Skeletal muscle satellite cell (primary cell): ENCODE measurements around the gene PALLD.

ENCODE experiments used
- H3K27me3 ChIP-seq: 2 replicates; pipeline ENCODE4 v1.7.0; 2013; ENCODE audit warnings: low read length; ENCODE audit not compliant: control insufficient read depth, insufficient read depth
- H3K36me3 ChIP-seq: 2 replicates; pipeline ENCODE4 v1.7.0; 2013; ENCODE audit warnings: mild to moderate bottlenecking, control low read depth, low read length; ENCODE audit not compliant: insufficient read depth
- H3K4me1 ChIP-seq: 2 replicates; pipeline ENCODE4 v1.7.0; 2013; ENCODE audit warnings: low read length; ENCODE audit not compliant: control insufficient read depth, insufficient read depth
- H3K4me2 ChIP-seq: 2 replicates; pipeline ENCODE4 v1.7.0; 2013; ENCODE audit warnings: mild to moderate bottlenecking, low read length
- H3K4me3 ChIP-seq: 2 replicates; pipeline ENCODE4 v1.7.0; 2013; ENCODE audit warnings: low read length
- H3K9ac ChIP-seq: 2 replicates; pipeline ENCODE4 v1.7.0; 2013; ENCODE audit warnings: mild to moderate bottlenecking, low read depth, low read length, moderate library complexity
- H3K9me3 ChIP-seq: replicated peaks from 2 replicates; pipeline ENCODE4 v1.7.0; 2013; ENCODE audit warnings: mild to moderate bottlenecking, control low read depth, low read length

The PALLD gene

DNA sequence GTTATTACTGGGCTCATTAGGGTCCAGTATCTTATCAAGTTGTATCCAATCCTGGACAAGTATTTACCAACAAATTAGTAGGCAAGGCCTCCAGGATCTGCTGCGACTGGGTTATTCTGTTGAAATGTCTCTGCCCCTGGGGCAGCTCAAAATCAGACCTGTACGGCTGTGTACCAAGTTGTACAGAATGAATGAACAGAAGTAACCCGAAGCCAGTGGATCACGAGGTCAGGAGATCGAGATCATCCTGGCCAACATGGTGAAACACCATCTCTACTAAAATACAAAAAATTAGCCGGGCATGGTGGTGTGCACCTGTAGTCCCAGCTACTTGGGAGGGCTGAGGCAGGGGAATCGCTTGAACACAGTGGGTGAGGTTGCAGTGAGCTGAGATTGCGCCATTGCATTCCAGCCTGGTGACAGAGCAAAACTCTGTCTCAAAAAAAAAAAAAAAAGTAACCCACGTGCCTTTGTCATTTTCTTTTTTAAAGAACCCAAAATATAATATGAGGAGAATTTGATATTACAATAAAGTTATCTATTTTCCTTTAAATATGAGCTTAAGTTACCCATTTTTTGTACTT is 385.9 kb downstream of the PALLD start:
- Histone ChIP-seq H3K9me3 (peaks cover 3% of the 10 kb centered on the region), H3K4me3 (no peak overlapping the region), H3K4me1 (peaks cover 96% of the 10 kb centered on the region), H3K27me3 (no peaks in the 10 kb centered on the region), H3K36me3 (peaks cover 54% of the 10 kb centered on the region), H3K9ac (peak overlapping the region; percentile 29), H3K4me2 (peak overlapping the region; percentile 24)

DNA sequence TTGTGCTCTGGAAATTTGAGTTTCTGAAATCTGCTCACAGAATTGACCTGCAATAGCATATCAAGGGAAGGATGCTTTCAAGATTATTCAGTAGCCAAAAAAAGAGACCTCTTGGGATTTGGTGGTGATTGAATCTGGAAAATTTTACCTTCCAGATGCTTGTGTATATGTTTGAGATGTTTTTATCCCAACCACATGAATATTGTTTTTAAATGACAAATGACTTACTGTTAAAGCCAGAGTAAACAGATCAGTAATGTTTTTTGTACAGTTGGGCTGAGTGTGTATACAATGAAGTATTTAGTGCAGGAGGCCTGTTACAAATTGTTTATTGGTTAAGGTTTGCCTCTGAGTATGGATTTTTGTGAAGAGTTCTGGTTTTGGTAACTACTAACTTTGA is 386.7 kb downstream of the PALLD start:
- H3K4me3 ChIP-seq = no peak overlapping the region
- H3K27me3 ChIP-seq = no peaks in the 10 kb centered on the region
- H3K4me1 ChIP-seq = peaks cover 96% of the 10 kb centered on the region
- H3K9me3 ChIP-seq = peaks cover 3% of the 10 kb centered on the region
- H3K4me2 ChIP-seq = peak overlapping the region; percentile 24
- peaks cover 55% of the 10 kb centered on the region for H3K36me3 ChIP-seq
- peak overlapping the region; percentile 29 for H3K9ac ChIP-seq

DNA sequence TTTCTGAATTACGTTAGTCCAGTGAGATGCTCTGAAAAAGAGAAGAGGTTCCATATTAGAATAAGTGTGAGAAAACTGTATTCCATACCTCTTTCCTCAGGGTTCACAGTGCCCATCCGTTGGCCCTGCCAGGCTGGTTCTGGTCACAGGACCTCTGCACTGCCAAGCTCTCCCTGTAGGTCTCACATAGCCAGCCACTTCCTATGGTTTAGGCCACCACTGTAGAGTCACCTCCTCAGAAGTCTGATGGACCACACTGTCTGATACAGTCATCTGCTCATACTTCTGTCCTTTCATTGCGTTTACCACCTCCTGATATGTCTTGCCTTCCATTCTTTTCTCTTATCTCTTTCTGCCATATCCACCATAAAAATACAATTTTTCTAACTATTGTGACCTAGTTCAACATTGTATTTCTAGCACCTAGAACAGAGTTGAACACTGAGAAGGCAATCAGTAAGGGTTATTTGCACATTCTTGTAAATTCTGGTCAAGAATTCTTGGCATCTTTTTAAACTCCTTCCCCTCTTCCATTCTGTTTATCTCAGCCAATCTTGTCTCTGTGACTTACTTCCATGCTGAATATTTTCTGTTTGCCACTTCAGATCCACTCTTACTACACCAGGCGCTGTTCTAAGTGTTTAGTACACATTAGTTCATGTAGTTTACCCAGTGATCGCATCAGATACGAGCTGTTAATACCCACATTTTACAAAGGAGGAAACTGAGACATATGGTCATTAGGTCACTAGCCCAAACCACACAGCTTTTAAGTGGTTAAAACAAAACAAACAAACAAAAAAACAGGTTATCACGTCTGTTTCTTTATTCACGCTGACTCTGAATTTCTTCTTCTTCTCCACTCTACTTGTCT is 387.6 kb downstream of the PALLD start:
- Histone ChIP-seq H3K4me2 (no peak overlapping the region), H3K9me3 (peaks cover 3% of the 10 kb centered on the region), H3K9ac (no peak overlapping the region), H3K4me1 (peaks cover 87% of the 10 kb centered on the region), H3K27me3 (no peaks in the 10 kb centered on the region), H3K36me3 (peaks cover 53% of the 10 kb centered on the region), H3K4me3 (no peak overlapping the region)

DNA sequence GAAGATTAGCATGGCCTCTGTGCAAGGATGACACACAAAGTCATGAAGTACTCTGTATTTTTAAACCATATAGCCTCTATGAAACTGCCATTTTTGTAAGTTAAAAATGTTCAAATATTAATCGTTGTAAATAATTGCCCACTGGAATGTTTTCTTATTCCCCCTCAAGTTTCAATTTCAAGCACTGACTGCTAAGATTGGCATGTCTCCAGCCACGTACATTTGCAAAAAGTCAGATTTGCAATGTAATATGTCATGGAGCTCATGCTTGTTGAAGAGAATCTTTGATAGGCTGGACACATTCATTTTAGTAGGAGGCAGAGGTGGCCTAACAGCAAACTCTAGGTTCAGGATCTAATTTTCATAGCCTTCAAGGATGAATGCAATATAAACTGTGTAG is 388.5 kb downstream of the PALLD start:
- Histone ChIP-seq H3K4me3 (no peak overlapping the region), H3K9ac (peak overlapping the region; percentile 2), H3K4me1 (peaks cover 77% of the 10 kb centered on the region), H3K36me3 (peaks cover 55% of the 10 kb centered on the region), H3K9me3 (peaks cover 3% of the 10 kb centered on the region), H3K4me2 (no peak overlapping the region), H3K27me3 (no peaks in the 10 kb centered on the region)

DNA sequence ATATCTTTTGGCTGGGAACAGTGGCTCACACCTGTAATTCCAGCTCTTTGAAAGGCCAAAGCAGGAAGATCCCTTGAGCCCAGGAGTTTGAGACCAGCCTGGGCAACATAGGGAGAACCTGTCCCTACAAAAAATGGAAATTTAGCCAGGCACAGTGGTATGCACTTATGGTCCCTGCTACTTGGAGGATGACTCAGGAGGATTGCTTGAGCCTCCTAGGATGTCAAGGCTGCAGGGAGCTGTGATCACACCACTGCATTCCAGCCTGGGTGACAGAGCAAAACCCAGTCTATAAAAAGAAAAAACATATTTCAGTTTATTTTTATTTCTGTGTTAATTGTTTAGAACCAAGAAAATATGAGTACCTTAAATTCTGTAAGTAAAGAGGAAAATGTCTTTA is 389.5 kb downstream of the PALLD start:
- peaks cover 68% of the 10 kb centered on the region for H3K4me1 ChIP-seq
- H3K36me3 ChIP-seq = peaks cover 62% of the 10 kb centered on the region

DNA sequence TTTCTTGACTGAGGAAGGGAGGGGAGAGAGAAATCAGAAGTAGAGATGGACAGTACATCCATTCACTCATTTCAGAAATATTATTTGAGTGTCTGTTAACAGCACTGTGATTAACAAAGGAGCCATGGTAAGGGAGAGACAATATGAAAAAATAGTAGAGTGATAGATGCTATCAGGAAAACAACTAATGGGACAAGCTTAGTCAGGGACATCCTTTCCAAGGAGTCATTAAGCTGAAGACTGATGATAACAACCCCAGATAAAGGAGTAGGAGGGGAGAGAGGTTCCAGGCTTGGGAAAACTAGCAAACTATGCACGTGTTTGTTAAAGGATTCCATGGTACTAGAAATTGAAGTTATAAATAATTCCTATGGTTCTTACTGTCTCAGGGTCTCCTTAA is 391.0 kb downstream of the PALLD start:
- Histone ChIP-seq H3K9me3 (no peaks in the 10 kb centered on the region), H3K27me3 (no peaks in the 10 kb centered on the region), H3K4me1 (peaks cover 54% of the 10 kb centered on the region), H3K9ac (no peak overlapping the region), H3K4me3 (no peak overlapping the region), H3K36me3 (peaks cover 61% of the 10 kb centered on the region), H3K4me2 (no peak overlapping the region)

More for the DNA sequence above, 389.5 kb downstream of the PALLD start:
- peaks cover 3% of the 10 kb centered on the region for H3K9me3 ChIP-seq
- no peak overlapping the region for H3K4me2 ChIP-seq
- H3K27me3 ChIP-seq = no peaks in the 10 kb centered on the region
- H3K9ac ChIP-seq = no peak overlapping the region
- no peak overlapping the region for H3K4me3 ChIP-seq

DNA sequence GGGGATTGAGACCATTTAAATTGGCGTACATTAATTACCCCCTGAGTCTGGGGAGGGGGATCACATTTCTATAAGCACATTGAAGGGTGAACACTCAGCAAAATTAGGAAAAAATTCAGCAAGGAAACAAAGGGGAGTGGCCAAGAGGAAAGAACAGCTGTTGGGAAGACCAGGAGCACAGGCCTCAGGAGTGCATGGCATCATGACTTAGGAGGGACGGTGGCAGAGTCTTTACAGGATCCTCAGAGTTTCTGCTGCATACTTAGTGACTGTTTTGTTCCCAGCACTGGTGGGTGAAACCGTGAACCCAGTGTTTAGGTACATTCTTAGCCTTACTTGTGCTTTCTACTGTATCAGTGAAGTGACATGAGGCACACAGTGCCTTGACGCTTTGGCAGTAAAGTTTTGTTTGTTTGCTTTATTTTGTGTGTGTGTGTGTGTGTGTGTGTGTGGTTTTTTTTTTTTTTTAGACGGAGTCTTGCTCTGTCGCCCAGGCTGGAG is 391.9 kb downstream of the PALLD start:
- Histone ChIP-seq H3K9me3 (no peaks in the 10 kb centered on the region), H3K27me3 (no peaks in the 10 kb centered on the region), H3K4me2 (no peak overlapping the region), H3K4me3 (no peak overlapping the region), H3K4me1 (peaks cover 45% of the 10 kb centered on the region), H3K9ac (no peak overlapping the region), H3K36me3 (peaks cover 71% of the 10 kb centered on the region)

DNA sequence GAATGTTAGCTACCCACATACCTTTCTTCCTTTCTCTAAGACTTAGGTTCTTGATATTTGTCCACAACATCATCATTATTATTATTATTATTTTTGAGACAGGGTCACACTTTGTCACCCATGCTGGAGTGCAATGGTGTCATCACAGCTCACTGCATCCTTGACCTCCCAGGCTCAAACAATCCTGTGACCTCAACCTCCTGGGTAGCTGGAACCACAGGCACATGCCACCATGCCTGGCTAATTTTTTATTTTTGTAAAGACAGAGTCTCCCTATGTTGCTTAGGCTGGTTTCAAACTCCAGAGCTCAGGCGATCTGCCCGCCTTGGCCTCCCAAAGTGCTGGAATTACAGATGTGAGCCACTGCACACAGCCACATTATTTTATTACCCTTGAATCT is 394.2 kb downstream of the PALLD start:
- no peak overlapping the region for H3K4me3 ChIP-seq
- H3K4me1 ChIP-seq = peaks cover 22% of the 10 kb centered on the region
- H3K4me2 ChIP-seq = no peak overlapping the region
- H3K36me3 ChIP-seq = peaks cover 74% of the 10 kb centered on the region
- no peak overlapping the region for H3K9ac ChIP-seq
- no peaks in the 10 kb centered on the region for H3K9me3 ChIP-seq
- H3K27me3 ChIP-seq = no peaks in the 10 kb centered on the region

DNA sequence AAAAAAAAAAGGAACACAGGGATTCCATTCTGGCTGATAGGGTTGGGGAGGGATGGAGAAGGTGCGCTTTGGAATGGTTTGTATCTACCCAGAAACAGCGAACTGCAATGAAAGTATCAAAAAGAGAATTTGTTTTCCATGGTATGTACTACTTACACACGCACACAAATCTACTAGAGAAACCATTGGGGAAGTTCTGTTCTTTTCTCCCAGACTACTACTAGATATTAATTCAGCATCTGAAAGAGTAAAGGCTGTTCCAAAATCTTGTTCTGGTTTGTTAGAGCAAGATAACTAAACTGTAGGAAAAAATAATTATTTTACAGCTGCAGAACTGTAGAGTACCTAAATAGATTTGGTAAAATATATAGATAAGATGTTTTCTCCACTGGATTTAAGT is 394.8 kb downstream of the PALLD start:
- Histone ChIP-seq H3K36me3 (peaks cover 79% of the 10 kb centered on the region), H3K4me1 (peaks cover 16% of the 10 kb centered on the region), H3K9me3 (no peaks in the 10 kb centered on the region), H3K4me3 (no peak overlapping the region), H3K4me2 (no peak overlapping the region), H3K27me3 (no peaks in the 10 kb centered on the region), H3K9ac (no peak overlapping the region)

DNA sequence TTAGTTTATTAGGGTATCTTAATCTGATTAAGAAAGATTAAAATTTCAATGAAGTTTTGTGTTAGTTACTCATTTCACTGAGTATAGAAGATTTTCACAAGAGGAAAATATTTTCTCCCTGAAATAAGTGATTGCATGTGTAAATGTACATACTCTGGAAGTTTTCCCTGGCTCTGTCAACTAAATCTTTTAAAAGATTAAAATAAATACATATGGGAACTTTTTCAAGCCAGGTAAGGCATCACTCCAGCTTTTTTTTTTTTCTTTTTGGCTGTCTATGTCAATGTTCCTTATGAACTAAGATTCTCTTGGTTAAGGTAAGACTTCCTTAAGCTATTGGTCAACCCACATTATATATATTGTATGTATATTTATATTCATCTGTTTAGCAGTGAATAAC is 395.6 kb downstream of the PALLD start:
- Histone ChIP-seq H3K4me1 (peaks cover 11% of the 10 kb centered on the region), H3K36me3 (peaks cover 86% of the 10 kb centered on the region), H3K9ac (no peak overlapping the region), H3K9me3 (no peaks in the 10 kb centered on the region), H3K4me3 (no peak overlapping the region), H3K4me2 (no peak overlapping the region), H3K27me3 (no peaks in the 10 kb centered on the region)

DNA sequence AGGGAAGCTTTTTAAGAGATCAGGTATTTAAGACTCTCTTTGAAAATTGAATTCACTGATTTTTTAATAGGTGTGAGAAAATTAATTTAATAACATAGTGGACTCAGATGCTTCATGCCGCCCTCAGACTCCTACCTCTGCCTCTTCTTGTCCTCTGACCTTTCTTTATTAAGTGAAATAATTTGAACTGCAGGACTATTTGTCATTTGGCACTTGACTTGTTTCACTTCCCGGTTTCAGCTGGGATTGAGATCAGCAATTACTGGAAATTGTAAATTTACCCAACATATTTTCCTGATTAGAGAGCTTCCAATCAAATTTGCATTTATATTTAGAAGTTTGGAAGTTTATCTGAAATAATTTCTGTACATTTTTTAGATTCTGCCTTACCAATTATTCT is 396.4 kb downstream of the PALLD start:
- no peak overlapping the region for H3K4me3 ChIP-seq
- peaks cover 92% of the 10 kb centered on the region for H3K36me3 ChIP-seq
- H3K4me2 ChIP-seq = no peak overlapping the region
- H3K9me3 ChIP-seq = no peaks in the 10 kb centered on the region
- H3K9ac ChIP-seq = no peak overlapping the region
- H3K27me3 ChIP-seq = no peaks in the 10 kb centered on the region
- H3K4me1 ChIP-seq = peaks cover 4% of the 10 kb centered on the region
